ENCODE results near the gene SPTBN1.

- TF ChIP-seq CTCF (IDR thresholded peaks at IDR 0.05): no peak
- TF ChIP-seq POLR2A (IDR thresholded peaks at IDR 0.05): no peak
Observed at GRCh38 chr2:54678719-54679118, 222.6 kb downstream of the SPTBN1 start.
